G401 (cell line): ENCODE measurements around the gene FER. TPM values are rescaled to one million over a fixed set of nuclear protein-coding genes. Genes with fewer than 3 reads are reported as not detected.

Source experiments
- DNase-seq: peaks from one replicate; pipeline ENCODE4 v3.0.0-alpha.2; 2015; ENCODE audit warnings: low spot score
- in situ Hi-C: cut with HindIII; loops from 2 replicates; pipeline ENCODE4 v1.10.0; 2016; ENCODE audit warnings: low sequenced_read_pairs, mixed read lengths
- total RNA-seq: library from RNA; depleted of rRNA; stranded (reverse); fragments of >200 nt; shearing (Covaris generic); gene quantifications from 2 replicates; pipeline ENCODE4 v1.2.3, GENCODE V29; 2014

FER gene
- total RNA-seq, 1 experiment from 2014 or later, result 5.4 TPM

DNA sequence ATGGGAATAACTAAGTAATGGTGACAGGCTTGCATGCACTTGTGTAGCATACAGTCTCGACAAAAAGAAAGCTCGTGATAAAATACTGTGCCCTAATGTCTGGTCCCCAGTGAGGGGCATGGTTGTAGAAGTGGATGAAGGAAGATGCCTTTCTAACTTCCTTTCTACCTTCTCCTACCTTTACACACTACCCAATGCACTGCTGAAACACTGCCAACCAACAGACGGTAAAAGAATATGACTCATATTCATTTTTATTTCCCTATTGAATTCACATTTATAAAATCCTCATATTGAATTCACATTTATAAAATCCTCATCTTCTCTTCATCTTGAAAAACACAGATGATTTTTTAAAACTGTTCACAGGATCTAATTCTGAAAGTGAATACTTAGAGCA, 439.1 kb downstream of the FER start:
- in situ Hi-C loops, result no loop called here

DNA sequence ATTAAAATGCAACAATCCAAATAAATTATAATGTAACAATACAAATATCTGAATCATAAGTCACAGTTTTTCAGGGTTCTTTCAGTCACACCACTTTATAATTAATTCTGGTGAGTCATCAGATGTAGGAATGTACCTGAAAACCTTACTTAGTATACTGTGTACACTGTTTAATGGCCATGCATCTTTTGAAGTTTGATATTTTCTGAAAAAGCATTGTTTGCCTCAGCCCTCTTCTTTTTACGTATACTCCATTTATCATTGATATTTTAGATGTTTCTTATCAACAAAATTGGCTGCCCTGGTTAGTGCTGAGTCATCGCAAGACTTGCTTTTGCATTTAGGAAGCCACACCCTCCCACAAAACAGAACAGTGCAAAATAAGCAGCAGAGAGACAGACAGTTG, 443.5 kb downstream of the FER start:
- in situ Hi-C loops, result no loop called here
- no peak for DNase-seq

More for the DNA sequence above, 439.1 kb downstream of the FER start:
- DNase-seq, result no peak

DNA sequence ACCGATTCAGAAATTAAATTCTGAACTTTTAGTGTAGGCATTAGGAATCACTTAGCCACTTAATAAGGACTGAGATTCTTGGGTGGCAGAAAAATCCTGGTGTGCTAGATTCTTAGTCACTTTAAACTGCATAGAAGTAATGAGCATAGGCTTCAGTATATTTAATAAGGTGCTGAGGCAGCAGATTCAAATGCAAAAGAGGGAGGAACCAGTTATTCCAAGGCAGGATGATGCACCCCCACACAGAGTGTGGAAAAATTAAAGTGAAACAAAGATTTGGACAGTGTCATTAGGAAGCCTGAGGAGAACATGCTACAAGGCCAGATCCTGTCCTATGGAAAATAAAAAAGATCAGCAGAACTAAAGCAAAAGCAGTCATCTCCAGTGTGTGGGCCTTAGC, 444.3 kb downstream of the FER start:
- DNase-seq, result no peak
- in situ Hi-C loops, result no loop called here

DNA sequence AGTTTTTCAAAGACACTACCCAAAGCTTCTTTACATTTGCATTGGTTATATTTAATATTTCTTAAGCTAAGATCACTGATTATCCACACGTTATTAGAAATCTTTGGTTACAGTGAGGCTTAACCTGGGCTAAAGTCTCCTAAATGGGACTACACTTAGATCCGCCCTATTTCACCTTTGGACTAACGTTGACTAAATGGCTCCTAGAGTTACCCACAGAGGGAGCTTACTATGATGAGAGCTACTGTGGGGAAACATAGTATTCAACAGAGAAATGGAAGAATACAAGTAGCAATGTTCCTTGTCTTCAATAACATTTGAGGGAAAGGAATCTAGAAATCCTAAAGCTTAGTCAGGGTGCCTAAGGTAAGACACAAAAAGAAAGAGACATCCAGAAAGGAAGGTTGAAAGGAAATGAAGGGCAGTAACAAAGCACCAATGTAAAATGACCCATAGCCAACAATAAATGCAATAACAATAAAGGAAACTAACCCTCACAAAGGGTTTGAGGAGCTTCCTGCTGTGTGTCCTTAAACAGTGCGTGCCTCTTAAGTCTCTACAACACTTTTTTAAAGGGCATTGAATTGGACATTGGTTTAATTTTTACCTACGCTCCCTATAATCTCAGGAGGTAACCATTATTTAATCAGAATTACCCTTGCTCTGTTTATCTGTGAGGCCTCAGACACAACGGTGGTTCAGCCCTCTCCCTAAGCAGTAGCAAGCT, 445.0 kb downstream of the FER start:
- no peak for DNase-seq
- in situ Hi-C loops, result no loop called here

DNA sequence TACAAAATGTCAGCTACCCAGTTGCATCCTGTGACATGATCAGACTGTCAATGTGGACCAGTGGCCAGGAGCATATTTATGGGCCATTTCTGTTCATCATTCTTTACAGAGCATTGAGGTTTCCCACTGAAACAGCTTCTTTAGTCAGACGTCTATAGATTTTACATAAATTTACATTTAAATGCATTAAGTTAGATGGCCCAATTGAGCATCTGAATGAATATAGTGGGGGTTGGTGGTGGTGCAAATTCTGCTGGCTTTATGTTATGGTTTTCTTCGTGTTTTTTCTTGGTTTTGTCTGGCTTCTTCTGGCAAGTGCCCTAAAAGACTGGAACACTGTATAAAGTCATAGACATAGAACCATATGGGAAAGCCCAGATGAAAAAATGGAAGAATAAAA, 448.0 kb downstream of the FER start:
- no peak for DNase-seq
- in situ Hi-C loops, result no loop called here

DNA sequence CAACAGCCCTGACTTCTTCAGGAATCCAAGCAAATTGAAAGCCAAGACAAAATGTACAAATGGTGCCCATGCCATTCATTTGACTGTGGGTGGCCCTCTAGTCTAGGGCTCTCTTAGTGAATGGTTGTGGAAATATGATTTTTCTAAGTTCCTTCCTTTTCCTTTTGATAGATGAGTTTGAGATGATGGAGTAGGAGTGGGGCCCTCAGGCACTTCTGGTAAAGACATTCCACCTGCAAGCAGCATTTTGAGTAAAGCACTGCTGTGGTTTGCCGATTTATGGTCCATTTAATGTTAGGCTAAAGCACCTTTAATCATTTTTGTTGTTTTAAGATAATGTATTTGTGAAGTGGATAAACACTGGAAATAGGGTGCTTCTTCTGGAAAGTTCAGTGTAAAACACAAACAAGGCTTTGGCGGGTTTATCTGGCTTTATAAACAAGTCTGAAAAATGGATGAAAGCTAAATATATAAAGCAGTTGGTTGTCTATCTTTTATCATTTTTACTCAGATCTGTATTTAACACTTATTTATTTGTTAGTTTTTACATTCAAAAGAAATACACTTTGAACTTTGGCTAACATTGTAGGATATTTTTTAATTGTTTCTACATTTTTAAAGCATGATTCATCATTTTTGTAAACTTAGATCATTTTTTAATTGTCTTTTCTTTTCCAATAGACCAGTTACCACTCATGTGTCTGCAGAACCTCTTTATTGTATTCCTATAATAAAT, 448.6 kb downstream of the FER start:
- no peak for DNase-seq
- in situ Hi-C loops, result no loop called here

DNA sequence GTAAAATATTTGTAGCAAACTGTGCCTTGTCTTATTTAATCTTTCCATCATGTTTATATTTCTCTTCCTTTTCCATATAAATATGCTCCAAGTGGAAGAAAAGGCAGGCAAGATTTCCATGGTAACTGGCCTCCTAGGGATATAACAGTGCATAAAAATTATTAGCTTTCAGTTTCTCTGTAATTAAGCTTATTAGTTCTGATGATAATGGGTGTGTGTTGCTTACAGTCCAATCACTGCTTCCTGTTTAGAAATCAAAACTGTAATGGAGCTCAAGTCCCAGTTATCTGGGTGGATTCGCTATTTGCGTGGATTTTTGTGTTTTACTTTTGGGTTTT, 449.1 kb downstream of the FER start:
- no peak for DNase-seq
- in situ Hi-C loops, result no loop called here

DNA sequence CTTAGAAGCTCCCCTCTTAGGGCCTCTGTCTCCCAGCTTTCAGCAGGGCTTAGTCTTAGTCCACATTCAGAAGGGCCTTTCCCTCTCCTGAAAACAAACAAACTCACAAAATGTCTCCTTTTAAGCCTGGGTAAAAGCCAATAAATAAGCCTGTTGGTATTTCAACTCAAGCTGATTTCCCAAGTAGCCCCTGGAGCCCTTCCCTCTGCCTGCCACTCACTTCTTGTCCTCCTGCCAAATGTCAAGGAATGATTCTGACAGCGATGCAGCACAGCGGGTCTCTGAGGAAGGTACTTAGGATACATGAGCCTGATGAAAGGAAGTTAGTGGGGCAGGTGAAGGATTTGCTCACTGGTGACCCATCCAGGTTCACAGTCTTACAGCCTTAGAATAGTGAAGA, 451.6 kb downstream of the FER start:
- in situ Hi-C loops, result no loop called here
- DNase-seq, result no peak

DNA sequence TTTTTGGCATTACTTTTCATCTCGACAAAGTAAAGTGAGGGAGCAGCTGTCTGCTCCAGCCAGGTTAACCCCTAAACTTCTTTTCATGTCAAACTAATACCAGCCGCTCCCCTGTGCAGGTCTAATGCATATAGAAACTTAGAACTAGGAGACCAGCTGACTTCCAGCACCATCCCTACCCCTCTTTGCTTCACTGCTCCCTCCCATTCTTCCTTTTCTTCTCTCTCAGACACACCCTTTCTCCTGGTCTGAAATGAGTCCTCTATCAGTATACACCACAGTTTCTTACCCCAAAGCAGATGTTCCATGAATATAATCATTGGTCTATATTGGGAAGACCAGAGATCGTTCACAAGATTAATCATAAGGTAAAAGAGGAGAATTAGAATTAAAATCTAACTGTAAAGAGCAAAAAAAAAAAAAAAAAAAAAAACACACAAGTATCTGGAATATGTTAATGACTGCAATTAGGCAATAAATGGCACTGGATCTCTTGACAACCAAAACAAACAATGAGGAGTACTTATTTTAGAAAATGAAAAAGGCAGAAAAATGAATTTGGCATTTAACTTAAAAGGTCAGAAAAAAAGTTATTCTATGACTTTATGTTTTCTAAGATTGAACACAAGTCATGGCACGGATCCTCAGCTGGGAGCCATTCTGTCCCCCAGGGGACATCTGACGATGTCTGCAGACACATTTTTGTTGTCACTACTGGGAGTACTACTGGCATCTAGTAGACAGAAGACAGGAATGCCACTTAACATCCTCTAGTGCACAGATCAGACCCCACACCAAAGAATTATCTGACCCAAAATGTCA, 452.3 kb downstream of the FER start:
- no peak for DNase-seq
- in situ Hi-C loops, result no loop called here

DNA sequence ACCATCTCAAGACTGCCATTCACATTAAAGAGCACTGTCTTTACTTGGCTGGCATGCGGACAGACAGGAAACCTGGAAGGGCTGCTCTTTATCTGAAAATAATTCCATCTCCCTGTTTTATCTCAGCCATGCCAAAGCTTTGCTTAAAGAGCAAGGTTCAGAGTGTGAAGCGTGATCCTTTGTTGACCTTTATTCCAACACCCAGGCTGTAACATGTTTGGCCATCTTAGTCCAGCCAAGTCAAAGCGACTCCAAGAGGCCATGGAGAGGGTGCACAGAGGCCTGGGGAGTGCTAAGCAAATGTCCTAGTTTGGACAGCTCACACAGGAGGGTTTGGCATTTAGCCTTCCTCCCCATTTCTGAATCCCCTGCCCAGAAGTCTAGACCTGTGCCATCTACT, 467.3 kb downstream of the FER start:
- in situ Hi-C loops, result no loop called here
- DNase-seq, result no peak

DNA sequence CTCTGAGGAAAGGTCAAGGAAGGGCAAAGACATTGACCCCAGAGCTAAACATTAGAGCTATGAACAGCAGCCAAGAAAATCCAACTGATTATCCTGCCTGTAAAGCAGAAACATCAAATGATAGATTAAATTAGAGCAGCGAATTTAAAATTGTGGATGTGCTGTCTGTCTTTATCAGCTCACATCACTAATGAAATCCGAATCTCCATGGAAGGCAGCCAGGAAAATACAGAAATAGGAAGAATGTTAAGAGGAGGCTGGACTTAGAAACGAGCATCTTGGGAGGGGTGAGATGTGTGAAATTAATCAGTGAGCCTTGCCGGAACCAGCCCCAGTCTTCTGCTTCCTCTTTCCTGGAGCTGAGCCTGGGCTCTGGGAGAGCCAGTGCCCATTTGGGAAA, 471.1 kb downstream of the FER start:
- no peak for DNase-seq
- in situ Hi-C loops, result no loop called here

DNA sequence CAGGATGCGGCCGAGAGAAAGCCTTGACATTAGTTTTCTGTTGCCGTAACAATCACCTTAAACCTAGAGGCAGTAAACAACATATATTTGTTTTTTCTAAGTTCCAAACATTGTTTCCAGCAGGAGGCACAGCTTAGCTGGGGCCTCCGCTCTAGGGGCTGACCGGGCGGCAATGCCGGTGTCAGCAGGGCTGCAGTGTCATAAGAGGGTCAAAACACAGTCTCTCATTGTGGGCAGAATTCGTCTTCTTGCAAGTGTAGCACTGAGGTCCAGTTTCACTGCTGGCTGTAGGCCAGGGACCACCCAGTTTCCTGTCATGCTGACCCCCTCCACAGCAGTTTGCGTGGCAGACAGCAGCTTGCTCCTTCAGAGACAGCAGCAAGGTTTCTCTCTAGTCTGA, 475.8 kb downstream of the FER start:
- in situ Hi-C loops, result no loop called here
- DNase-seq, result no peak

DNA sequence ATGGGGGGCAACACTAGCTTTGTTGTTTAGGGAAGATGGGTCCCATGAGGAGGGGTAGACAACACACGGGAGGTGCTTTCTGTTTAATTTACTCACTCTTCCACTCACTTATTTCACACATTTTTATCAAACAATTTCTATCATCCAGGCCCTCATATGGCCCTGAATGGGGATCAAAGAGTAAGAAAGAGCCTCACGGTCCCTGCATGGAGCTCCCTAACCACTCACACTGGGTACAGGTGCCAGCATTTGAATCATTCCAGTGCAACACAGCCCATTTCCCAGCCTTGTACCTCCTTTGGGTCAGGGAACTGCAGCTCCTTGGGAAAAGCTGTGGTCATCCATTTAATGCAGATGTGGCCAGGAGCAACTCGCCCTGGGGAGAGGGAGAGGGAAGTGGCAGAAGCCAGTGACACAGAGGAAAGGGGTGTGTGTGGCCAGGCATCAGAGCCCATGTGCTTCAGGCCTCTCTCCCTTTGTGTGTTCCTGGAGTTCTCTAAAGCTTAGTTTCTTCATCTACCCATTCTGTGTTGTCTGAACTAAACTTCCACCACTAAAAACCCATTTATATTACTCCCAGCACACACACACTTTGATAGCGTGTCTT, 476.7 kb downstream of the FER start:
- no peak for DNase-seq
- in situ Hi-C loops, result no loop called here

DNA sequence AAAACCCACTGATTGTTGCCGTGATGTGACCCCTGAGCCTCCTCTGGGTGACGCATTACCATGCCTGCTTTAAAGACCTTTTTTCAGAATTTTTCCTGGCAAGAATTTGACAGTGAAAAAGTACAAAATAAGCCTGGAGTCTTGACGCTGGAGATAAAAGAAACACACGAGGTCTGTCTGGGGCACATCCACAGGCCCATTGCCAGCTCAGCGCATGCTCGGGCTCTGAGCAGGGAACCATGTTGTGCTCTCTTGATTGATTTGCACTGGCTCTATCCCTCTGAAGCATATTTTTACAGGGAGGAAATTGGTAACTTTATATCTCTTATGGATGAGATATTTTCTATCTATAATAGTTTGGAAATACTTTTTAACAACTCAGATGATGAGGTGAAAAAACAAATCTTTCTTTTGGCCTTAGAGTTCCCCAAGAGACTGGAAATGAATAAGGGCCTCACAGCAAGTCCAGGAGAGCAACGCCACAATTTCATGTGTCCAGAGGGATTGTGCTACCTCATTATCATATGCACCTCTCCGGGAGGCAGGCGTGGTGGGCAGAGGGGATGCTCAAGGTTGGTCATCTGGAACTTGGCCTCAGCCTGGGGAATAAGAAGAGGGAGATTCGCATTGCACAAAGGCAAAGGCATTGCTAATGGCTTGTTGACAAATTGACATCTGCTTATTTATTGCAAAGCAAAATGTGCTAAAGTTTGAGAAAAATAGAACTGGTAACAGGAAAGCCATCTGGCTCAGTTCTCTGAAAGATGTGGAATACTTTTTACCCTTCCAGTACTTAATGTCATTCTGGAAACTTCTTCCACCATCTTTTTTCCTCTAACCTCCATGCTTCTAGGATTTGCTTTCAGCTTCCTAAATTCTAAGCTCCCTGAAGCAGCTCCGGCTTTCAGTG, 478.3 kb downstream of the FER start:
- in situ Hi-C loops, result no loop called here
- DNase-seq, result no peak

DNA sequence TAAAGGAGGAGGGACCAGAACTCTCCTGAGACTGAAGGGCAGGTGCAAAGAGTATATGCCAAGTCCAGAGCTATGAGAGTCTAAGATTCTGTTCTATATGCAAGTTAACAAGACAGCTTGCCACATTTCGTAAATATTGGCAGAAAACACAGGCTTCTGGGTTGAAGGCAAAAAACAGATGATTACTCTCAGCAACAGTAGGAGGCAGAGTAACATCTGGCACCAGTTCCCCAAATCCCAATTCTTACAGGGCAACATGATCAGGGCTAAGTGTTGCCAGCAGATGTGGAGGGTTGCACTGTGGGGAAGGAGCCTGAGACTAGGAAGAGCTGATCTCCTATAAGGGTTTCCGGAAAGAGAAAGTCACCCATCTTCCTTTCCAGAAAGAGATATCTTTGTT, 482.7 kb downstream of the FER start:
- DNase-seq, result no peak
- in situ Hi-C loops, result no loop called here

DNA sequence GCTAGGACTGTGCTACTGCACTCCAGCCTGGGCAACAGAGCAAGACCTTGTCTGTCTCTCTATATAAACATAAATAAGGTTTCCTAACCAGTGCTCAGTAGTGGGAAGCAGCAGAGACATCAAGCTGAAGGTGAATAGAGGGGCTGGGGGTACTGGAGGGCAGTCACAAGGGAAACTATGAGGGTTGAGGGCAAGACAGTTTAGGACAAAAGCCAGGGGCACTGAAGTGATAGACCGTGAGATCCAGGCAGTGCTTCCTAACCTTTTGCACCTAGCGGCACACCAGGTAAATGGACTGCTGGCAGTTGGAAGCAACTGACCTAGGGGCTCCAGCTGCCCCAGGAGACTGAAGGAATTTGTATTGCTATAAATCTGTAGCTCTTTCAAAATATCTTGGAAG, 483.6 kb downstream of the FER start:
- DNase-seq, result no peak
- in situ Hi-C loops, result no loop called here

DNA sequence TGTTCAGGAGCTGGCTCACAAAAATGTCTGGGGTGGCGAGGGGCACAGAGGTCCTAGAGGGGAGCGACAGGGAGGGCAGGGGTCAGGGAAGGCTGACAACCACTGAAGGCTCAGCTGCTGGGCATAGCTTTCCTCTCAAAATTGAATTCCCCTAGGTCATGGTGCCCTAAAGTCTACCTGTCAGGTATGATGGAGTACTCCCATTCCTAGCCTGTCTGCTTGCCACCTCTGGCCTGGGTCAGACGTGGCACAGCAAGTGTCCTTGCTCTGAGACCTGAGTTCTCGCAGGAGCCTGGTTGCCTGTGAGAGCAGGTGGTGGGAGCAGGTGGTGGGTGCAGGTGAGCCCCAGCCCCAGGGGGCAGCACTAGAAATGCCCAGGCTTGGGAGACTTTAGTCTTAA, 486.7 kb downstream of the FER start:
- in situ Hi-C loops, result no loop called here
- DNase-seq, result no peak

DNA sequence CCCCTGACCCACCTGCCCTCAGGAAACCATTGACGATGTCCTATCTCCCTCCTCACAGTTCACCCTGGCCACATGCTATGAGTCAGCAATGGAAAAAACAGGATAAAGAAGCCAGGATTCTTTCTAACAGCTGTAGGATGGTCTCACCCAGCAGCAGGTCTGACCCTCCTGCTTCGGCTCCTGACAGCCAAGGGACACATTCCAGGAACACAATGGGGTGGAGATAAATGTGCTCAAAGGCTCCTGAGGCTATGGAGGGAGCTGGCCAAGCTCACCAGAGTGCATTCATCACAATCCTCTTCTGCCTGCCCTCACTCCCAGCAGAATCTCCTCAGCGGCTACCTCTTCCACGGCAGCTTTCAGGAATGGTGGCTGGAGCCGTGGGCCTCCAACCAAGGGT, 491.8 kb downstream of the FER start:
- in situ Hi-C loops, result no loop called here
- DNase-seq, result no peak

DNA sequence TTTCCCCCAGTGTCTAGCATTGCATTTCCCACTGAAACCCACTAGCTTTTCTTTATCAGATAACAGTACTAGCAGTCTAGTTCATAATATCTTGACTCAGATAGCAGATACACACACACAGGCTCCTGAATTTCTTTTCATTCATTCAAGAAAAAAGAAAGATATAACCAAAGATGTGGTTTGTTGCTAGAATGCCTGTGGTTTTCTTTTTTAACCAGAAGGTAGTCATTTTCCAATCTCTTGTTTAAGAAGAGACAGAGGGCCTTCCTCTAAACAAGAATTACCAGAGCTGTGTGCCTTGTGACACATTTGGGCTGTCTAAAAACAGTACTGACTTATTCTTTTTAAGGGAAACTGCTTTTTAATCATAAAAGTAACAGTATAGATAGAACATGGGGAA, 494.8 kb downstream of the FER start:
- in situ Hi-C loops, result no loop called here
- DNase-seq, result no peak
